ENCODE results near the gene URM1.

The URM1 gene

DNA sequence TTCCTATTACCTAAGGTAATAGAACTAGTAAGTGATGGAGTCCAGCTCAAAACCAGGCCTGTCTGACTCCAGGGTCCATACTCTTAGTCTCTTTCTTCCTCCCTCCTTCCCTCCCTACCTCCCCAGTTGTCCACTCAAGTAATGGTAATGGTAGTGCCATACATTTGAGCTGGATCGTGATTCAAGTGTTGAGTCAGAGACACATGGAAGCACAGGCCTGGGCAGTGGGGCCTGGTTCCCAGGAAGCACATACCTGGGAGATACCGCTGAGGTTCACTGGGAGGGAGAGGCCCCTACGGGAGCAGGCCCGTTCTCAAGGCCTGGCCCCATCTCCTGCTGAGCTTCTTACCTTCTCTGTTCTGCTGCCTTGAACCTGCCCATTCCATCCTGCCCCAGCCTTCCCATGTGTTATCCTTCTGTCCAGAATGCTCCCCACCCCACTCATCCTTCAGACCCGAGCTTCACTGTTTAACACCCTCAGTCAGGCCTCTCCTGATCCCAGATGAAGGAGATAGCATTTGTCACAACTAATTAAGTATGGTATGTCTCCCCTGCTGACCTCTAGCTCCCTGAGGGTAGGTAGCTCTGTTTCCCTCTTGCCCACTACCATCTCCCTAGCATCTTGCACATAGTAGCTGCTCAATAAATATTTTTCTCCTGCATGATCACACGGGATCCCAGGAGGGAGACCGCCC lies 13.8 kb downstream of the URM1 start:
- H3K4me1 ChIP-seq (ENCODE audit: control extremely low read depth in 1 of 4, control insufficient read depth in 4 of 4, insufficient read depth in 4 of 4, low read length in 3 of 4) = no peaks in the 10 kb centered on the region
- ChIA-PET POLR2A (no interaction called here), CTCF (interaction anchor here (1.1 to 1.4 kb wide), 3 partner anchors 22 to 28 kb away, joined by 3 read pairs; no protein-coding TSS in a partner anchor)
- no peak for DNase-seq
- no peaks in the 10 kb centered on the region for H3K27me3 ChIP-seq (replicated peaks in 2 of 5; ENCODE audit: control insufficient read depth in 4 of 5, insufficient read depth in 5 of 5, low read length in 4 of 5)
- H3K36me3 ChIP-seq (ENCODE audit: control insufficient read depth in 4 of 4, insufficient read depth in 4 of 4, low read length in 3 of 4) = peaks cover 2 to 86% (median 64%) of the 10 kb centered on the region in 4 experiments
- WGBS (ENCODE audit: insufficient coverage) = 98% methylated on average over 7 of the region's 7 CpGs
- no peaks in the 10 kb centered on the region for H3K9me3 ChIP-seq (ENCODE audit: control extremely low read depth in 1 of 5, control insufficient read depth in 4 of 5, insufficient read depth in 2 of 5, low read depth in 1 of 5, low read length in 4 of 5)
- H3K4me3 ChIP-seq (ENCODE audit: control insufficient read depth in 1 of 7, extremely low read depth in 1 of 7, insufficient read depth in 4 of 7, low read depth in 2 of 7, low read length in 6 of 7) = no peak overlapping the region
- no peak overlapping the region for H3K27ac ChIP-seq (ENCODE audit: insufficient read depth in 1 of 2, low read depth in 1 of 2, low read length in 2 of 2, poor library complexity in 1 of 2, severe bottlenecking in 2 of 2)

DNA sequence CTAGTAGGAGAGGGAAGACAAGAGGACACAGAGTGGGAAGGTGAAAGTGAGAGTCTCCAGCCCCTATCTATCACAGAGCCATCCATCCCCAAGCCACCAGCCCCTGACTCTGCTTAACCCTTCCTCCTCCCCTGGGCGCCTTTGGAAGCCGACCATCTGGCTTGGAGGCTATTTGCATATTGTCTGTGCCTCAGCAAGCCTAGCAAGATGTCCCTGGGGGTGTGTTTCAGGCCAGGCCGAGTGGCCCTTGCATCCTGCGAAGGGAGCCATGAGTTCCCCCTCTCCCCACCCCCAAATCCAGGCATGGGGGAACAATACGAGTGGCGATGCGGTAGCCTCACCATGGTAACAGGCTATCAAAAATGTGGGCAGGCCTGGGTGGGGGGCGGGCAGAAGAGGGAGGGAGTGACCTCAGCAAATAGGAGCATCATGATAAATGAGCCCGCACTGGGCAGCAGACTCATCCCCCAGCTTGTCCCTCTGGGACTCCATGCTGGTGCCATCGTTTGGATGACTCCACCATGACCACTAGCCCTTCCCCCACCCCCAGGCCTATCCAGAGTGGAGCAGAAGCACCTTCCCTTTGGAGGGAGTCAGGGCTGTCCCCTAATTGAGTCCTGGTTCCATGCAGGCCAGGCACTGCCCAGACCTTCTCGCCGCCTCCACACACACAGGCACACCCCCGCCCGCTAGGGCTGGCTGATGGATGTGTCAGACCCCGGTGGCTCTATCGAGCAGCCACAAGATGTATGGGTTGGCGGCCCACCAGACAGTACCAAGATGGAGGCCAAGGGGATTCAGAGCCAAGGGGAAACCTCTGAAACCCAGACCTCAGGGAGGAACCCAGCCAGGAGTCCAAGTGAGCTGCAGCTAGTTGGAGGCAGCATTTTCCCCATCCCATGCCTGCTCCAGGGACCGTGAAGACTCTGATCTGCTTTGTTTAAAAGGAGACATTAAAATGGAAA lies 14.6 kb downstream of the URM1 start:
- DNase-seq = no peak
- peaks cover 4 to 90% (median 68%) of the 10 kb centered on the region in 4 experiments for H3K36me3 ChIP-seq (ENCODE audit: control insufficient read depth in 4 of 4, insufficient read depth in 4 of 4, low read length in 3 of 4)
- H3K27me3 ChIP-seq (replicated peaks in 2 of 5; ENCODE audit: control insufficient read depth in 4 of 5, insufficient read depth in 5 of 5, low read length in 4 of 5) = no peaks in the 10 kb centered on the region
- no peaks in the 10 kb centered on the region for H3K9me3 ChIP-seq (ENCODE audit: control extremely low read depth in 1 of 5, control insufficient read depth in 4 of 5, insufficient read depth in 2 of 5, low read depth in 1 of 5, low read length in 4 of 5)
- no peak overlapping the region for H3K4me3 ChIP-seq (ENCODE audit: control insufficient read depth in 1 of 7, extremely low read depth in 1 of 7, insufficient read depth in 4 of 7, low read depth in 2 of 7, low read length in 6 of 7)
- no peaks in the 10 kb centered on the region for H3K4me1 ChIP-seq (ENCODE audit: control extremely low read depth in 1 of 4, control insufficient read depth in 4 of 4, insufficient read depth in 4 of 4, low read length in 3 of 4)
- 90% methylated on average over 17 of the region's 18 CpGs for WGBS (ENCODE audit: insufficient coverage)
- ChIA-PET CTCF (interaction anchor here (1.1 to 1.3 kb wide), 2 partner anchors 23 to 28 kb away, joined by 3 read pairs; no protein-coding TSS in a partner anchor), POLR2A (no interaction called here)
- no peak overlapping the region for H3K27ac ChIP-seq (ENCODE audit: insufficient read depth in 1 of 2, low read depth in 1 of 2, low read length in 2 of 2, poor library complexity in 1 of 2, severe bottlenecking in 2 of 2)

GRCh38 chr9:128388150-128388549 lies 17.0 kb downstream of the URM1 start:
- ChIA-PET CTCF (no interaction called here), POLR2A (no interaction called here)
- no peaks in the 10 kb centered on the region for H3K27me3 ChIP-seq (replicated peaks in 2 of 5; ENCODE audit: control insufficient read depth in 4 of 5, insufficient read depth in 5 of 5, low read length in 4 of 5)
- no peaks in the 10 kb centered on the region for H3K9me3 ChIP-seq (ENCODE audit: control extremely low read depth in 1 of 5, control insufficient read depth in 4 of 5, insufficient read depth in 2 of 5, low read depth in 1 of 5, low read length in 4 of 5)
- no peaks in the 10 kb centered on the region for H3K4me1 ChIP-seq (ENCODE audit: control extremely low read depth in 1 of 4, control insufficient read depth in 4 of 4, insufficient read depth in 4 of 4, low read length in 3 of 4)
- no peak overlapping the region for H3K4me3 ChIP-seq (ENCODE audit: control insufficient read depth in 1 of 7, extremely low read depth in 1 of 7, insufficient read depth in 4 of 7, low read depth in 2 of 7, low read length in 6 of 7)
- no peak overlapping the region for H3K27ac ChIP-seq (ENCODE audit: insufficient read depth in 1 of 2, low read depth in 1 of 2, low read length in 2 of 2, poor library complexity in 1 of 2, severe bottlenecking in 2 of 2)
- H3K36me3 ChIP-seq (ENCODE audit: control insufficient read depth in 4 of 4, insufficient read depth in 4 of 4, low read length in 3 of 4) = peaks cover 4 to 90% (median 66%) of the 10 kb centered on the region in 4 experiments
- 98% methylated on average over 8 of the region's 10 CpGs for WGBS (ENCODE audit: insufficient coverage)
- no peak for DNase-seq

DNA sequence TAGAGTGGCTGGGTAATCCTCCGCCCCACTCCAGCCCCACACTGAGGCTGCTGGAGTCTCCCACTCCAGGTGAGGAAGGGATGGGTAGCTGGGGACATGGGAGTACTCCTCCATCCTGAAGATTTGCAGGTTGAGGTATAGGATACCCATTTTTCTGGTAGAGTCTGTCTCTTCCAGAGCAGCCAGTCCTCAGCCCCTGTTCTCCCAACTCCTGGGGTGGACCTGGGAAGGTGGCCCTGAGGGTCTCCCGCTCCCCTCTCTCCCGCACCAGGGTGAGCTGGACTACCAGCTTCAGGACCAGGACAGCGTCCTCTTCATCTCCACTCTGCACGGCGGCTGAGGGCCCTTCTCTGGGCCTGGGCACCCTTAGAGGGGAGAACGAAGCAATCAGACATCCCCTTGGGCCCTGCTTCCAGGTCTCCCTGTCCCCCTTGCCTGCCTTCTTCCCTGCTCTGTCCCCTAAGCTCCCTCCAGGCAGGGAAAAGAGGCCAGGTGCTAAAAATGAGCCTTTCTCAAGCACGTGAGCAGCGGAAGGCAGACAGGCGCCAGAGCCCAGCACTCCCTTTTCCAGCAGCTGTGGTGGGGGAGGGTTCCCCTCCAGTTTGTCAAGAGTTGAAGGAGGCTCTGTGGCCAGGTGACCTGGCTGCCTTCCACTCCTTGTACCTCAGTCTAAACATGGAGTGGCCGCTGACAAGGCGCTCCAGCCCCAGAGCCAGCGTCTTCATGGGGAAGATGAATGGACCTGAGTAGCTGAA lies 18.4 kb downstream of the URM1 start:
- Histone ChIP-seq H3K36me3 (ENCODE audit: control insufficient read depth in 4 of 4, insufficient read depth in 4 of 4, low read length in 3 of 4) (peaks cover 4 to 80% (median 57%) of the 10 kb centered on the region in 4 experiments), H3K4me3 (ENCODE audit: control insufficient read depth in 1 of 7, extremely low read depth in 1 of 7, insufficient read depth in 4 of 7, low read depth in 2 of 7, low read length in 6 of 7) (no peak overlapping the region), H3K4me1 (ENCODE audit: control extremely low read depth in 1 of 4, control insufficient read depth in 4 of 4, insufficient read depth in 4 of 4, low read length in 3 of 4) (no peaks in the 10 kb centered on the region), H3K27ac (ENCODE audit: insufficient read depth in 1 of 2, low read depth in 1 of 2, low read length in 2 of 2, poor library complexity in 1 of 2, severe bottlenecking in 2 of 2) (no peak overlapping the region), H3K27me3 (replicated peaks in 2 of 5; ENCODE audit: control insufficient read depth in 4 of 5, insufficient read depth in 5 of 5, low read length in 4 of 5) (no peaks in the 10 kb centered on the region), H3K9me3 (ENCODE audit: control extremely low read depth in 1 of 5, control insufficient read depth in 4 of 5, insufficient read depth in 2 of 5, low read depth in 1 of 5, low read length in 4 of 5) (no peaks in the 10 kb centered on the region)
- 97% methylated on average over 9 of the region's 13 CpGs for WGBS (ENCODE audit: insufficient coverage)
- no peak for DNase-seq
- POLR2A ChIA-PET = no interaction called here
- CTCF ChIA-PET = interaction anchor here (1.0 kb wide), 1 partner anchor 22 kb away, joined by 4 read pairs; no protein-coding TSS in a partner anchor

- H3K9me3 ChIP-seq (ENCODE audit: control extremely low read depth in 1 of 5, control insufficient read depth in 4 of 5, insufficient read depth in 2 of 5, low read depth in 1 of 5, low read length in 4 of 5) = no peaks in the 10 kb centered on the region
- no peak for DNase-seq
- H3K27me3 ChIP-seq (replicated peaks in 2 of 5; ENCODE audit: control insufficient read depth in 4 of 5, insufficient read depth in 5 of 5, low read length in 4 of 5) = no peaks in the 10 kb centered on the region
- no peak overlapping the region for H3K27ac ChIP-seq (ENCODE audit: insufficient read depth in 1 of 2, low read depth in 1 of 2, low read length in 2 of 2, poor library complexity in 1 of 2, severe bottlenecking in 2 of 2)
- no peaks in the 10 kb centered on the region for H3K4me1 ChIP-seq (ENCODE audit: control extremely low read depth in 1 of 4, control insufficient read depth in 4 of 4, insufficient read depth in 4 of 4, low read length in 3 of 4)
- CTCF ChIA-PET = interaction anchor here (1.0 kb wide), 1 partner anchor 21 kb away, joined by 4 read pairs; no protein-coding TSS in a partner anchor
- POLR2A ChIA-PET = no interaction called here
- H3K36me3 ChIP-seq (ENCODE audit: control insufficient read depth in 4 of 4, insufficient read depth in 4 of 4, low read length in 3 of 4) = peaks cover 4 to 73% (median 51%) of the 10 kb centered on the region in 4 experiments
- WGBS (ENCODE audit: insufficient coverage) = 97% methylated on average over 6 of the region's 11 CpGs
- no peak overlapping the region for H3K4me3 ChIP-seq (ENCODE audit: control insufficient read depth in 1 of 7, extremely low read depth in 1 of 7, insufficient read depth in 4 of 7, low read depth in 2 of 7, low read length in 6 of 7)
These were observed 19.1 kb downstream of the URM1 start for GRCh38 chr9:128390150-128390812.

DNA sequence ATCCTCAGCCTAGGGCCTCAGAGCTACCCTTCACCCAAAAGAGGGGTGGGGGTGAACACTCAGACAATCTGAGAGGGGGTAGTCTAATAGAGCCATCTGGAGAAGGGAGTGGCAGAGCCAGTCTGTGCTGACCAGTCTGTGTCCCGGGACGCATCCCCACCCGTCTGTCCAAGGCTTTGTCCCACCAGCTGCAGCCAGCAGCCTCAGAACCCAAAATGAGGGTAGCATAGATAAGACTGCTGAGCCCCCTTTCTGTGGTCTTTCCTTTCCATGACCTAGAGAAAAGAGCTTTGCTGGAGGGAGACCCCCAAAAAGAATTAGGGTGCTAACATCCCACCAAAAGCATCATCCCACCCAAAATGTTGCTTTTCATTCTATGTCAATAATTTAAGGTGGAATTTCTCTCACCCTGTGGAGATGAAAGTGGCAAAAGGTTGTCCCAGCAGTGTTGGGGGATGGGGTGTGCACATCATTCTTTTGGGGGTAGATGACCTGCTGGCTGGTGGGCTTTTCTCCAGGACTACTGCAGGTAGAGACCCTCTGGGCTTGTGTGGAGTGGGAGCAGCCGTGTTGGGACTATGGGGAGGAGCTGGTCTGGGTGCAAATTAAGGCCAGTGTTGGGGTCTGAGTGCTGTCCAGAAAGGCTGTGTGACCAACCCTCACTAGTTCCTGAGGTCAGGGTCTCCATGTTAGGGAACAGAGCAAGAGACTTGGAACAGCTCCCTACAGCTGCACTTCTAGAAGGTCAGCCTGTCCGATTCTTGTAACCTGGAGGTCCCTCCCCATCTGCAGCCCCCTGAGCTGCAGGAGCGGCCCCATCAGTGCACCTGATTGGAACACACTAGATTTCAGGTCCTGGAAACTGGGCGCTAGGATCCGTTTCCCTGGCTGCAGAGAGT lies 19.9 kb downstream of the URM1 start:
- no peak overlapping the region for H3K27ac ChIP-seq (ENCODE audit: insufficient read depth in 1 of 2, low read depth in 1 of 2, low read length in 2 of 2, poor library complexity in 1 of 2, severe bottlenecking in 2 of 2)
- H3K4me3 ChIP-seq (ENCODE audit: control insufficient read depth in 1 of 7, extremely low read depth in 1 of 7, insufficient read depth in 4 of 7, low read depth in 2 of 7, low read length in 6 of 7) = no peak overlapping the region
- H3K36me3 ChIP-seq (ENCODE audit: control insufficient read depth in 4 of 4, insufficient read depth in 4 of 4, low read length in 3 of 4) = peaks cover 2 to 65% (median 46%) of the 10 kb centered on the region in 4 experiments
- H3K9me3 ChIP-seq (ENCODE audit: control extremely low read depth in 1 of 5, control insufficient read depth in 4 of 5, insufficient read depth in 2 of 5, low read depth in 1 of 5, low read length in 4 of 5) = no peaks in the 10 kb centered on the region
- no peak for DNase-seq
- ChIA-PET CTCF (no interaction called here), POLR2A (no interaction called here)
- no peaks in the 10 kb centered on the region for H3K4me1 ChIP-seq (ENCODE audit: control extremely low read depth in 1 of 4, control insufficient read depth in 4 of 4, insufficient read depth in 4 of 4, low read length in 3 of 4)
- H3K27me3 ChIP-seq (replicated peaks in 2 of 5; ENCODE audit: control insufficient read depth in 4 of 5, insufficient read depth in 5 of 5, low read length in 4 of 5) = no peaks in the 10 kb centered on the region
- 100% methylated on average over 5 of the region's 8 CpGs for WGBS (ENCODE audit: insufficient coverage)
